Panc1 (cell line): ENCODE results near the gene TLE1. TPM values are rescaled to one million over a fixed set of nuclear protein-coding genes. Genes with fewer than 3 reads are reported as not detected.
A peak's percentile ranks its signal among the peaks of the same experiment; 100 is the strongest.
"Not testable (repeated sequence)": the region's sequence is repeated elsewhere in the genome, so short reads cannot be mapped to it uniquely, and the experiment has no call there.

ENCODE experiments used
- ATAC-seq: fragments of 200-7000 bp; cut with Tn5 transposase; 2 replicates; pipeline ENCODE4 v1.9.1; 2020; ENCODE audit warnings: mild to moderate bottlenecking, moderate library complexity
- BruUV-seq: library from RNA; stranded (reverse); fragments of 400-500 nt; replicated peaks from 2 replicates; lab custom pipeline; 2021; lab: Mats Ljungman, UMichigan
- CTCF ChIA-PET: fragments of 300-600 bp; sonication (Branson Sonifier 250); formaldehyde crosslinking; loops from one replicate; lab custom pipeline; 2022; ENCODE audit warnings: antibody characterized with exemption; lab: Charles Lee
- POLR2A ChIA-PET: fragments of 300-600 bp; sonication (Branson Sonifier 250); formaldehyde crosslinking; loops from one replicate; lab custom pipeline; 2022; ENCODE audit warnings: antibody characterized with exemption; lab: Charles Lee
- DNase-seq: peaks from one replicate; pipeline ENCODE4 v3.0.0-alpha.2; 2010; ENCODE audit warnings: low read depth, low spot score
- H3K27ac ChIP-seq: 2 replicates; pipeline ENCODE4 v1.5.1; 2011; ENCODE audit warnings: mild to moderate bottlenecking, low read length, inconsistent platforms
- H3K27me3 ChIP-seq: fragments of 200-500 bp; sonication (Bioruptor generic); 2 replicates; pipeline ENCODE4 v1.6.0; 2014; ENCODE audit warnings: low read length, inconsistent platforms; ENCODE audit not compliant: control insufficient read depth, insufficient read depth
- H3K36me3 ChIP-seq: fragments of 200-500 bp; sonication (Bioruptor generic); 2 replicates; pipeline ENCODE4 v1.5.1; 2014; ENCODE audit warnings: inconsistent platforms, mild to moderate bottlenecking, low read length, moderate library complexity; ENCODE audit not compliant: control insufficient read depth, insufficient read depth
- H3K4me1 ChIP-seq: 2 replicates; pipeline ENCODE4 v1.5.1; 2011; ENCODE audit warnings: inconsistent platforms, mild to moderate bottlenecking, low read length, moderate library complexity; ENCODE audit not compliant: control insufficient read depth, insufficient read depth
- H3K4me3 ChIP-seq, 2 experiments: 2 replicates each; pipeline ENCODE4 v1.5.1; 2011 to 2012; ENCODE audit warnings: low read depth in 2 of 2, low read length in 2 of 2, mild to moderate bottlenecking in 2 of 2, inconsistent platforms in 1 of 2, moderate library complexity in 1 of 2
- H3K9me3 ChIP-seq: fragments of 200-500 bp; sonication (Bioruptor generic); 2 replicates; pipeline ENCODE4 v1.5.1; 2014; ENCODE audit warnings: low read depth, mild to moderate bottlenecking, inconsistent platforms, low read length, moderate library complexity; ENCODE audit not compliant: control insufficient read depth, insufficient read depth
- POLR2AphosphoS5 ChIP-seq: IDR thresholded peaks from 2 replicates; pipeline ENCODE4 v1.6.1; 2012; ENCODE audit warnings: mild to moderate bottlenecking, low read depth, low read length, moderate library complexity
- SIN3A ChIP-seq: IDR thresholded peaks from 2 replicates; pipeline ENCODE4 v1.6.1; 2012; ENCODE audit warnings: low read depth, mild to moderate bottlenecking, low read length, moderate library complexity, borderline replicate concordance; ENCODE audit not compliant: insufficient read depth
- TCF7L2 ChIP-seq: IDR thresholded peaks from 2 replicates; pipeline ENCODE4 v1.6.1; 2011; ENCODE audit warnings: mild to moderate bottlenecking, low read depth, low read length, inconsistent platforms
- in situ Hi-C: cut with HindIII; loops from 2 replicates; pipeline ENCODE4 v1.10.0; 2016; ENCODE audit warnings: low sequenced_read_pairs, low pct_unique_long_range_greater_than_20kb
- intact Hi-C: fragments of 100-400 bp; cut with micrococcal nuclease; formaldehyde crosslinking; loops from one replicate; pipeline ENCODE4 v1.10.0; 2022; ENCODE audit not compliant: unreplicated experiment
- total RNA-seq: library from RNA; stranded (reverse); gene quantifications from one replicate; pipeline ENCODE4 v1.2.1, GENCODE V29; 2021; ENCODE audit not compliant: unreplicated experiment
- TF ChIP-seq, protein P1 (sequence below), 2 experiments: IDR thresholded peaks; 2 replicates each; pipeline ENCODE4 v1.6.1; 2011 to 2012; ENCODE audit warnings: low read depth in 2 of 2, control low read depth in 1 of 2, low read length in 1 of 2, mild to moderate bottlenecking in 1 of 2, moderate library complexity in 1 of 2; ENCODE audit not compliant: insufficient read depth in 1 of 2
- TF ChIP-seq, protein P2 (sequence below): fragments of 450-650 bp; IDR thresholded peaks from 2 replicates; pipeline ENCODE4 v1.5.1; 2017; ENCODE audit warnings: mild to moderate bottlenecking

The TLE1 gene
- total RNA-seq, 1 experiment from 2014 or later = 12.9 TPM

DNA sequence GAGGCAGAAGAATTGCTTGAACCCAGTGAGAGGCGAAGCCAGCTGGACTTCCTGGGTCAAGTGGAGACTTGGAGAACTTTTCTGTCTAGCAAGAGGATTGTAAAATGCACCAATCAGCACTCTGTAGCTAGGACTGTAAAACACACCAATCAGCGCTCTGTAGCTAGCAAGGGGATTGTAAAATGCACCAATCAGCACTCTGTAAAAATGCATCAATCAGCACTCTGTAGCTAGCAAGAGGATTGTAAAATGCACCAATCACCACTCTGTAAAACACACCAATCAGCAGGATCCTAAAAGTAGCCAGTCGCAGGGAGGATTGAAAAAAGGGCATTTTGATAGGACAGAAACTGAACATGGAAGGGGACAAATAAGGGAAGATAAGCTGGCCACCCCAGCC is 41.2 kb upstream of the TLE1 start:
- H3K27me3 ChIP-seq, H3K36me3 ChIP-seq, POLR2A ChIA-PET, DNase-seq, ATAC-seq, H3K27ac ChIP-seq, H3K4me1 ChIP-seq, intact Hi-C loops, H3K9me3 ChIP-seq, BruUV-seq, in situ Hi-C loops, CTCF ChIA-PET, H3K4me3 ChIP-seq: not testable (repeated sequence)

DNA sequence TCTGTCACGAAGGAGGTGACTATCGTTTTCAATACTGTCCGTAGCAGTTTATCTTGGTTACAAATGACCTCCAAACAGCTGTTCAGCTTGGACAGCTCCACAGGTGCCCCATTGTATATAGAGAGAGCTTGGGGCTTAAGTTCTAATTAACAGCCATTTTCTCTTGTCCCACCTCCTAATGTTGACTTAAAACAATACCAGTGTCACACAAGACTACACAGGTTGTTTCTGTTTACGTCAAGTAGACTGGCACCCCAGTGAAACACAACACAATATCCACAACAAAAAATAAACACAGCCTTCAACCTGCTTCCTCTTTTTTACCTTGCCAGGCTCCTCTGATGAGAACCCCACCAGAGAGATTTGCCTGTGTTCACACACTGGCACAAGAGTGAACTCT is 39.8 kb upstream of the TLE1 start:
- DNase-seq (no peak), ATAC-seq (no peak)
- no peak overlapping the region for H3K27ac ChIP-seq
- H3K36me3 ChIP-seq = no peaks in the 10 kb centered on the region
- no peaks in the 10 kb centered on the region for H3K9me3 ChIP-seq
- ChIA-PET POLR2A (no interaction called here), CTCF (no interaction called here)
- intact Hi-C loops = no loop called here
- H3K4me1 ChIP-seq = no peaks in the 10 kb centered on the region
- TF ChIP-seq, protein P1, sequence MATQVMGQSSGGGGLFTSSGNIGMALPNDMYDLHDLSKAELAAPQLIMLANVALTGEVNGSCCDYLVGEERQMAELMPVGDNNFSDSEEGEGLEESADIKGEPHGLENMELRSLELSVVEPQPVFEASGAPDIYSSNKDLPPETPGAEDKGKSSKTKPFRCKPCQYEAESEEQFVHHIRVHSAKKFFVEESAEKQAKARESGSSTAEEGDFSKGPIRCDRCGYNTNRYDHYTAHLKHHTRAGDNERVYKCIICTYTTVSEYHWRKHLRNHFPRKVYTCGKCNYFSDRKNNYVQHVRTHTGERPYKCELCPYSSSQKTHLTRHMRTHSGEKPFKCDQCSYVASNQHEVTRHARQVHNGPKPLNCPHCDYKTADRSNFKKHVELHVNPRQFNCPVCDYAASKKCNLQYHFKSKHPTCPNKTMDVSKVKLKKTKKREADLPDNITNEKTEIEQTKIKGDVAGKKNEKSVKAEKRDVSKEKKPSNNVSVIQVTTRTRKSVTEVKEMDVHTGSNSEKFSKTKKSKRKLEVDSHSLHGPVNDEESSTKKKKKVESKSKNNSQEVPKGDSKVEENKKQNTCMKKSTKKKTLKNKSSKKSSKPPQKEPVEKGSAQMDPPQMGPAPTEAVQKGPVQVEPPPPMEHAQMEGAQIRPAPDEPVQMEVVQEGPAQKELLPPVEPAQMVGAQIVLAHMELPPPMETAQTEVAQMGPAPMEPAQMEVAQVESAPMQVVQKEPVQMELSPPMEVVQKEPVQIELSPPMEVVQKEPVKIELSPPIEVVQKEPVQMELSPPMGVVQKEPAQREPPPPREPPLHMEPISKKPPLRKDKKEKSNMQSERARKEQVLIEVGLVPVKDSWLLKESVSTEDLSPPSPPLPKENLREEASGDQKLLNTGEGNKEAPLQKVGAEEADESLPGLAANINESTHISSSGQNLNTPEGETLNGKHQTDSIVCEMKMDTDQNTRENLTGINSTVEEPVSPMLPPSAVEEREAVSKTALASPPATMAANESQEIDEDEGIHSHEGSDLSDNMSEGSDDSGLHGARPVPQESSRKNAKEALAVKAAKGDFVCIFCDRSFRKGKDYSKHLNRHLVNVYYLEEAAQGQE (IDR thresholded peaks at IDR 0.05; ENCODE audit: insufficient read depth in 1 of 2, low read depth in 2 of 2, low read length in 1 of 2) = no peak
- no peak for TF ChIP-seq POLR2AphosphoS5
- TF ChIP-seq, protein P2, sequence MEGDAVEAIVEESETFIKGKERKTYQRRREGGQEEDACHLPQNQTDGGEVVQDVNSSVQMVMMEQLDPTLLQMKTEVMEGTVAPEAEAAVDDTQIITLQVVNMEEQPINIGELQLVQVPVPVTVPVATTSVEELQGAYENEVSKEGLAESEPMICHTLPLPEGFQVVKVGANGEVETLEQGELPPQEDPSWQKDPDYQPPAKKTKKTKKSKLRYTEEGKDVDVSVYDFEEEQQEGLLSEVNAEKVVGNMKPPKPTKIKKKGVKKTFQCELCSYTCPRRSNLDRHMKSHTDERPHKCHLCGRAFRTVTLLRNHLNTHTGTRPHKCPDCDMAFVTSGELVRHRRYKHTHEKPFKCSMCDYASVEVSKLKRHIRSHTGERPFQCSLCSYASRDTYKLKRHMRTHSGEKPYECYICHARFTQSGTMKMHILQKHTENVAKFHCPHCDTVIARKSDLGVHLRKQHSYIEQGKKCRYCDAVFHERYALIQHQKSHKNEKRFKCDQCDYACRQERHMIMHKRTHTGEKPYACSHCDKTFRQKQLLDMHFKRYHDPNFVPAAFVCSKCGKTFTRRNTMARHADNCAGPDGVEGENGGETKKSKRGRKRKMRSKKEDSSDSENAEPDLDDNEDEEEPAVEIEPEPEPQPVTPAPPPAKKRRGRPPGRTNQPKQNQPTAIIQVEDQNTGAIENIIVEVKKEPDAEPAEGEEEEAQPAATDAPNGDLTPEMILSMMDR = no peak
- H3K4me3 ChIP-seq = peak overlapping the region in 1 of 2 experiments; percentile 23; a peak in 2 of 4 replicates
- no TSS peak for BruUV-seq
- in situ Hi-C loops = no loop called here
- H3K27me3 ChIP-seq = no peaks in the 10 kb centered on the region

DNA sequence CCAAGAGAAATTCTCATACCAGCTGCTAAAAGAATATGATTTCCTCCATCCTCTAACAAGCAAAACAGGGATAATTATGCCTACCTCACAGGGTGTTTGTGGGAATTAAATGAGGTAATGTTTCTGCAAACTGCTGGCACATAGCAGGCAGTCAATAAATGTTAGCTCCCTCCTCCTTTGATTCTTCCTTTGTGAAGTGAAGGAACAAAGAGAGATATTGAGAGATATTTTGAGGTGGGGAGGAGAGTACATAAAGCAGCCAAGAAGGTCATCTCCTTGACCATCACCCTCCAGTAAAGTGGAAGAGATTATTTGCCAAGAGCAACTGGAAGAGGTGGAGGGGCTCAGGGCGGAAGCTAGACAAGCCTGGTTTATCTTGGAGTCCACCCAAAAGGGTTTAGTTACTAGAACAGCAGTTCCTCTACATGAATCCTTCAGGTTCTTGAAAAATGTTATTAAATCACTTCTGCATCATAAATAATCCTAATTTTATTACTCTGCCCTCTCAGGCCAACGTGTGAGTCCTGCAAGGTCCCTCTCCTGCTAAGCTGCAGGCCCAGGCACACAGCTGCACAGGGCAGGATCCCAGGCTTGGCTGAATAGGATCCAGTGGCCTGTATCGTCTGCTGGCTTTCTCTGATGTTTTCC is 35.0 kb upstream of the TLE1 start:
- POLR2A ChIA-PET = no interaction called here
- intact Hi-C loops = no loop called here
- H3K4me1 ChIP-seq = no peaks in the 10 kb centered on the region

More for the DNA sequence above, 35.0 kb upstream of the TLE1 start:
- Histone ChIP-seq H3K36me3 (no peaks in the 10 kb centered on the region), H3K9me3 (no peaks in the 10 kb centered on the region), H3K27ac (no peak overlapping the region), H3K4me3 (no peak overlapping the region), H3K27me3 (no peaks in the 10 kb centered on the region)
- TF ChIP-seq, protein P2 = no peak
- TF ChIP-seq TCF7L2 (no peak), SIN3A (no peak), POLR2AphosphoS5 (no peak)
- TF ChIP-seq, protein P1 (IDR thresholded peaks at IDR 0.05; ENCODE audit: insufficient read depth in 1 of 2, low read depth in 2 of 2, low read length in 1 of 2) = no peak
- BruUV-seq = no TSS peak
- CTCF ChIA-PET = no interaction called here
- DNase-seq = no peak
- in situ Hi-C loops = no loop called here
- no peak for ATAC-seq
